H1 (cell line): ENCODE measurements around the gene MAP7. TPM values are rescaled to one million over a fixed set of nuclear protein-coding genes. Genes with fewer than 3 reads are reported as not detected.

Source experiments
- CHD2 ChIP-seq: IDR thresholded peaks from 2 replicates; pipeline ENCODE4 v1.6.1; 2012; ENCODE audit warnings: low read length, improper control_type of control experiment
- KDM1A ChIP-seq: fragments of 200-600, 300-600 bp; sonication (generic); IDR thresholded peaks from 2 replicates; pipeline ENCODE4 v1.7.1; 2016; ENCODE audit warnings: mild to moderate bottlenecking, low read length, borderline replicate concordance
- NANOG ChIP-seq: IDR thresholded peaks from 2 replicates; pipeline ENCODE4 v1.6.1; 2011; ENCODE audit warnings: low read length, low read depth, mild to moderate bottlenecking, inconsistent platforms; ENCODE audit not compliant: insufficient read depth, poor library complexity, severe bottlenecking
- TCF12 ChIP-seq: IDR thresholded peaks from 2 replicates; pipeline ENCODE4 v1.6.1; 2011; ENCODE audit warnings: low read depth, mild to moderate bottlenecking, low read length
- polyA plus RNA-seq, 7 experiments: library from polyadenylated mRNA; depleted of rRNA in 3 of 7; stranded (reverse) in 5 of 7; unstranded in 2 of 7; fragments of >200 nt in 5 of 7; fragments of 200-250 nt in 2 of 7; gene quantifications; 1 replicate in 5 of 7; 2 replicates in 1 of 7; 4 replicates in 1 of 7; pipeline versions ENCODE4 v1.2.1 to v1.2.3, GENCODE V29; 2011 to 2013; ENCODE audit warnings: missing spikeins in 2 of 7, mixed read lengths in 2 of 7
- total RNA-seq: library from RNA; stranded (reverse); fragmentation: NEBNext Ultra II Directional; extraction: Animal tissue kit (Norgen Biotek cat#: 25700); gene quantifications from 2 replicates; pipeline ENCODE4 v1.2.1, GENCODE V29; 2021

MAP7 gene
- total and polyA plus RNA-seq, 2 of the 8 experiments (the other 6 are each of a cell fraction or from before 2014, with no cell fraction given), result 13.5 to 66.9 TPM

DNA sequence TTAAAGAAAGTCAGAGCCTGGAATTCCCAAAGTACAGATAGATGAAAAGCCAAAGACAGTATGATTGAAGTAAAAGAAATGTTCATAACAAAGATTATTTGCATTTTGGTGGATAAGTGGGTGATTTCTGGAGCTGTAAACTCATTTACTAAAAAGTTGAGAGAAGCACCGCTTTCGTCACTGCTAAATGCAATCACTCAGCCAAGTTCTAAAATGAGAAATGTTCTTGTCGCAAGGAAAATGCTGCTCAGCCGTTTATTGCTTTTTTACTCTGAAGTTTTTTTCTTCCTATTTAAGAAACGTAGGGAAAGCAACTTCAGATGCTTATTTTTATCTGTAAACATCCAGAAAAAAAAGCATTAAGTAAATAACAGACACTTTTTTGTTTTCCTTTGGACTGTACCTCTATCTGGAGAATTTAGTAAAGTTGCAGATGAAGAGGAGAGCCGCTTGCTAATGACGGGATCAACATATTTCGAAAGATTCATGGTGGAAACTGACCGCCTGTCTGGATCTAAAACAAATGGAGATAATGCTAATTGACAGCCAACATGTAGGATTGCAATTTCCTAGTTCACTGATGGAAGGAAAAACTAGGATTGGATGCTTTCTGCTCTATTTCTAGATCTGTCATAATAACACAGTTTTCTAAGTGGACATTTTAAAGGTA lies 166.8 kb downstream of the MAP7 start (continued):
- TF ChIP-seq NANOG (no peak), TCF12 (no peak), KDM1A (no peak), CHD2 (no peak)
